ENCODE measurements around the gene EXO5.
"Not testable (repeated sequence)": the region's sequence is repeated elsewhere in the genome, so short reads cannot be mapped to it uniquely, and the experiment has no call there.

The EXO5 gene

DNA sequence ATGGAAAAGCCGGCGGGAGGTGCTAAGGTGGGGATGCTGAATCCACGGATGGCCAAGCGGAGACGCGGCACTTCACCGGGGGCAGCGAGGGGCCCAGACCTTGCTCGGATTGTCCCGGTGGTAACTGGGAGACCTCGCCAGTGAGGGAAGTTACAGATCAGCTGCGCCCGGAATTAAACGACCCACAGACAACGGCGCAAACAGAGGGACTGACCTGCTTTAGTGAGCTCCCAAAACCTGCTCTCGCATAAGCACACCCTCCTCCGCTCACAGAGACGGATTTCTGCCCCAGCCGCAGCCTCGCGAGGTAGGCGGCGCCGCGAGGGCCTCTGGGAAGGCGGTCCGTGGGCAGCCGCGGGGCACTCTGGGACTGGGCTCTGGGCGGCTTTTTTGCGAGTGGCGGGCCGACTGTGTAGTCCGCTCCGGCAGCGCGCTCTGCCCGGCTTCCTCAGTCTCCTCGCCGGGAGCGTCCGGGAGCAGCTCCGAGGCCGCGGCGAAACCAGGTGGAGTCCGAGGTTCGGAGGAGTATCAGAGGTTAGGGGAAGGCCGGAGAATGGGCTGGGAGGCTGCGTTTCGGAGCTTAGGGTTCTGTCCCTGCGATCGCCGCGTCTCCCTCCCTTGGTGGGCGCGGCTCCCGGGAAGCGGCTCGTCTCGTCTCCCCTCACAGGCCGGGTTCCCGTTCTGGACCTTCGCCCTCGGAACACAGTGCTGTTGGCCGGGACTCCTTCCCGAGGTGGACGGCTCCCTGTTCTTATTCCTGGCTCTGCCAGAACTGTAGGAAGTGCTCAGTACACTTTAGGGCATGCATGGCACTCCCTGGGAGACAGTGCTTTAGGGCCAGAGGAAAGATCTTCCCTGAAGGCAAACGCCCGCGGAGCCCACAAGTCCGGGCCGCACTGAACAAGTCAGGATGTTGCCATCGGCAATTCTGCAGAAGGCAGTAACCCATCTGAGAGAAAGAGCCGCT is at the start of gene EXO5:
TSS of gene EXO5 (plus strand) at position 393 of the 967 bp plus-strand sequence. CDS start 5,778 bp downstream, outside the sequence.
- peak; percentile 89 for DNase-seq

GRCh38 chr1:40462956-40463590 is 45.5 kb upstream of the EXO5 start:
- no peak for DNase-seq

DNA sequence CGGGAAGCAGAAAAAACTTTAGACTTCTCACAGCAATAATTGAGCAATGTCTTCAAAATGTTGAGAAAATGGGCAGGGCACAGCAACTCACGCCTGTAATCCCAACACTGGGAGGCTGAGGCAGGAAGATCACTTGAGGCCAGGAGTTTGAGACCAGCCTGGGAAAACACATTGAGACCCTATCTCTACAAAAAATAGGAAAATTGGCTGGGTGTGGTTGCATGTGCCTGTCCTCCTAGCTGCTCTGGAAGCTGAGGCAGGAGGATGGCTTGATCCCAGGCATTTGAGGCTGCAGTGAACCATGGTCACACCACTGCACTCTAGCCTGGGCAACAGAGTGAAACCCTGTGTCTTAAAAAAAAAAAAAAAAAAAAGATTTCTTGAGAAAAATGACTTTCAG is 39.2 kb upstream of the EXO5 start:
- DNase-seq, result no peak

DNA sequence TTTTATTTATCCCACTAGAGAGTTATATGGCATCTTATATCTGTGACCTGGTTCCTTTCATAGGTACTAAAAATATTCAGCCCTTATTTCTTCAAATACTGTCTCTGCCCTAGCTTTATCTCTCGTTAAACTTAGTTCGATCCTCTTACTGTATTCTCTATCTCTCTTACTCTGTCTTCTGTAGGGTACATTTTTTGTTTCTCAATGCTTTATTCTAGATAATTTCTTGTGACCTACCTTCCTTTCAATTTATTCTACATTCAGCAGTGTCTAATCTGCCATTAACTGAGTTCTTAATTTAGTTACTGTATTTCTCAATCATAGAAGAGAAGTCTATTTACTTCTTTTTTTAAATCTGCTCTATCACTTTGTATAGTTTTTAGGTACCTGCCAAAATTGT is 33.3 kb upstream of the EXO5 start:
- no peak for DNase-seq

- DNase-seq, result peak; percentile 81
Measured at GRCh38 chr1:40476924-40477677, 31.5 kb upstream of the EXO5 start, which contains the start of gene ZFP69. TSS of gene ZFP69 (plus strand) at chr1:40477290. CDS start at chr1:40479362, 2,072 bp downstream.

DNA sequence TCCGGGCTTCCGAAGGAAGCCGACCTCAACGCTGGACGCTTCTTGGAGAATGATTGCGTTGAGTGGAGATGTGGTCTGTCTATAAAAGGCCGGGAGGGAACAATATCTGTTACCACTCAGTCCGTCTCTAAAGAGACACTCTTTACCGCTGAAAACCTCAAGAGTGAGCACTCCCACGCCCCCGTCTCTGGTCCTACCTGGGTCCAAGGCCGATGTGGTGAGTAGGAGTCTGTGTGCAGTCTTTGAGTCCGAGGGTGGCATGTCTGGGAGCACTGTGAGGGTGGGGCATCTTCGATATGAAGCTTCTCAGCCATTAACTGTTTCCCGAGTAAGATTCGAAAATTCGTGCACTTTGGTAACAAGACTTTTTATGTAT is 30.9 kb upstream of the EXO5 start:
- DNase-seq, result peak; percentile 50

DNA sequence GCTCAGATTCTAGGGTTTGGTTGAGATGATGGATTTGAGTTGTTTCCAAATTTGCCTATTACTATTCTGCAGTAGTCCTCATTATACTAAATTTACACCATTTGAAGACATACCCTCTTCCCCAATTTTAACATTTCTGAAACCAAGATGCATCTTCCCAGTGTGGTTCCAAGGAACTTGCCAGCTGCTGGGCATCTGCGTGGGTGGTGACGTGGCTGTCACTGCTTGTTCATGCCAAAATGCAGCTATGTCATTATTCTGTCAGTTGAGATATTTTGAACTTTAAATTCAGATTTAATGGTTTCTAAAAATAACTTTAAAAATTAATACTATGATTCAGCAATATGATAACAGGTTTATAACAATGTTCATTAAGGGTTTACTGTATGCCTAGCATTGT is 30.3 kb upstream of the EXO5 start:
- DNase-seq, result no peak

GRCh38 chr1:40479156-40479555 is 29.4 kb upstream of the EXO5 start:
- DNase-seq, result no peak

GRCh38 chr1:40495315-40495903 is 13.2 kb upstream of the EXO5 start:
- DNase-seq, result no peak

- not testable (repeated sequence) for DNase-seq
Measured at GRCh38 chr1:40502651-40503050, 5.9 kb upstream of the EXO5 start.

GRCh38 chr1:40507973-40508372 is 594 bp upstream of the EXO5 start:
- no peak for DNase-seq

DNA sequence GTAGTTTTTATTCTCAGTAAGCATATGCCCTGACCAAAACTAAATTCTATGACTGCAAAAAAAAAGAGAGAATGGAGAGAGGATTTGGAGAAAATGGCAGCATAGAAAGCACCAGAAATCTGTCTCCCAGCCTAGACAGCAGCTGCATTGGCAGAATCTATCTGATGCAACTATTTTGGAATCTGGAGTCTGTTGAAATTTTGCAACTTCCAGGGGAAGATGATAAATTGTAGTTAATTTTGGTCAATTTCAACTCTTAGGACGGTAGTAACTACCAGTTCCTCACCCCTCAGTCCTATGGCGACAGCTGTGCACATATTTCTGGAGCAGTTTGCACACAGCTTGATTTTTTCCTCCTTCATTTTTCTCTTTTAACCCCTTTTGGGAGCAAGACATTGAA is 10.9 kb downstream of the EXO5 start:
- no peak for DNase-seq

DNA sequence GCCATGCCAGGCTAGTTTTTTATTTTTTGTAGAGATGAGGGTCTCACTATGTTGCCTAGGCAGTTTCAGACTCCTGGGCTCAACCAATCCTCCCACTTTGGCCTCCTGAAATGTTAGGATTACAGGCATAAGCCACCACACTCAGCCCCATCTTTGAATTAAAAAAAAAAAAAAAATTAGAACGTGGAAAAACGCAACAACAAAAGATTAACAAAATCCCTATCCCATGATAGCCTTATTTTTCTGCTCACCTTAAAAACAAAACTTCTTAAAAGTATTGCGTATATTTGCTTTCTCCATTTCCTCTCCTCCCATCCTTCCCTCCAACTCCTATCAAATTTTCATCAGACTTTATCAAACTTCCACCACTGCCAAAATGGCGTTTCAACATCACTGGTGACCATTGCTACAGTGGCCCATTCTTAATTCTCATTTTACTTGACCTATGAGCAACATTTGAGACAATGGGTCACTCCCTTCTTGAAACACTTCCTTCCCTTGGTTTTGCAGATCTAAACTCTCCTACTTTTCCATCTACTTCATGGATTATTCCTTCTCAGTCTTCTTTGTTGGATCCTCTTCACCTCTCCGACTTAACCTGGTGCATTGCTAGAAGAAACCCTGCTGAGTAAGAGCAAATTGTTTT is 22.3 kb downstream of the EXO5 start:
- DNase-seq, result no peak

DNA sequence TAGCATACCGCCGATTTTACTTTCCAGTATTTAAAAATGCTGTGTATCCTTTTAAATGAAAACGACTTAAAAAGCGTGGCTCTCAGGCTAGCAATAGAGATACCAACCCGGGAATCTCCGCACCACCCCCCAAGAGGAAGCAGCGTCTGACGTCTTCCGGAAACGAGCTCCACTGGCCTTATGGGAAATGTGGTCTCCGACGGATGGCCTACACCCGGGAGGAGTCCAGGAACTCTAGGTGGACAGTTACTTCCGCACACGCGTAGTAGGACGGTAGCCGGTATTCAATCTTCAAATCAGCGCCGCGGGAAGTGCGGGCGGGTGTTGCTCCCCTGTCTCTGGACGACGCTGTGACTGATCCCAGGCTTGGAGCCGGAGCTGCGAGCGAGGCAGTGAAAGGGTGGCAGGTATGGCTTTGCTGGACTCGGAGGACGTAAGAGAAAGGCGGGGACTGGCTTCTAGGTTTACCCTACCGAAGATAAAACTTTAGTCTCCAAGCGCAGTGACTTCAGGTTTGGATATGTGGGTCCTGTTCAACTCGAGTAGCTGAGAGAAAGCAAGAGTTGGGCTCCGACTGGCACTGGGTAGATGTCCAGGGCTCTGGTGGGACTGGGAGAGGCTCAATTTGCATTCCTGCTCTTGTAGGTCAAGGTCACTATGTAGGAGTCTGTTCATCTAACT is 23.0 kb downstream of the EXO5 start, which contains the start of gene ZNF684:
TSS of gene ZNF684 (plus strand) at position 257 of the 681 bp plus-strand sequence. CDS start 1,530 bp downstream, outside the sequence.
- DNase-seq, result peak; percentile 97

DNA sequence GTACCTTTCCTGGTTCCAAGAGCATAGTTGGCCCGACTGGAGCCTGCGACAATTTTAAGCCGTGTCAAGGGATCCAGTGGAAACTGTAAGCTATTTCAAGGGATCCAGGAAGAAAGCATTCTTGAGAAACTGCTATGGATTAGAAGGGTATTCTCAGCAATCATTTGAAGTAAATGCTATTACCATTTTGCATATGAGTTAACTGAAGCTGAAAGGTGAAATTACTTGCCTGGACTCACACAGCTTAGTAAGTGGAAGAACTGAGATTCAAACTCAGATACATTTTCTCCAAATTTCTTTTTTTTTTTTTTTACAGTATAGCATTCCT is 23.5 kb downstream of the EXO5 start:
- no peak for DNase-seq

- DNase-seq, result no peak
Measured at GRCh38 chr1:40532844-40533424, 24.4 kb downstream of the EXO5 start.

- no peak for DNase-seq
Measured at GRCh38 chr1:40534589-40534988, 26.0 kb downstream of the EXO5 start.

DNA sequence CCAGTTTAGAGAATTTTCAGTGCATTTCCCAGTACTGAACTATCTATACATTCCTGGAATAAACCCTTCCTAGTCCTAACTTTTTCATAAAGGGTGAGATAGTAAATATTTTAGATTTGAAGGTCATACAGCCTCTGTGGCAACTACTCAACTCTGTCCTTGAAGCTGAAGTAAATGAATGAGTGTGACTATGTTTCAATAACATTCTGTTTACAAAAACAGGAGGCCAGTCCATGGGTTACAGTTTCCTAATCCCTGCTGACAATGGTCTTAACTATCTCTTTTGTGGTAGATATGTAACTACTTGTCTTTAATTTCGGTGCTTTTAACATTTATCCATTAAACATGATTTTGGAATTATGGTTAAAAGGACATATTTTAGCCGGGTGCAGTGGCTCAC is 27.2 kb downstream of the EXO5 start:
- DNase-seq, result no peak

DNA sequence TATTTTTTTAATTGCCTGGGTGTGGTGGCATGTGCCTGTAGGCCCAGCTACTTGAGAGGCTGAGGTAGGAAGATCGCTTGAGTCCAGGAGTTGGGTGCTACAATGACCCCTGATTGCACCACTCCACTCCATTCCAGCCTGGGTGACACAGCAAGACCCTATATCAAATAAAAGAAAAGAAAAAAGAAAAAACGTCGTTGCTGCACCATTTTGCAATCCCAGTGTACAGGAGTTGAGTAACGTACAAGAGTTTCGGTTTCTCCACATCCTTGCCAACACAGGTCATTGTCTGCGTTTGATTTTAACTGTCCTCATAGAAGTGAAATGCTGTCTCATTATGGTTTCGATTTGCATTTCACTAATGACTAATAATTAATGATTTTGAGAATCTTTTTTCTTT is 30.8 kb downstream of the EXO5 start:
- no peak for DNase-seq

- DNase-seq, result no peak
Measured at GRCh38 chr1:40546957-40547356, 38.4 kb downstream of the EXO5 start.

GRCh38 chr1:40553017-40553416 is 44.5 kb downstream of the EXO5 start:
- no peak for DNase-seq
